ENCODE results near the gene AHNAK2.

GRCh38 chr14:104966981-104967385, 11.2 kb downstream of the AHNAK2 start:
- TF ChIP-seq CTCF (IDR thresholded peaks at IDR 0.05) (no peak), ZFX (IDR thresholded peaks at IDR 0.05; ENCODE audit: borderline replicate concordance) (no peak)

Measured in 22Rv1 (cell line).